Bronchial epithelial cell (primary cell): ENCODE results near the gene C21orf91. TPM values are rescaled to one million over a fixed set of nuclear protein-coding genes. Genes with fewer than 3 reads are reported as not detected.
A peak's percentile ranks its signal among the peaks of the same experiment; 100 is the strongest.

Experiments used
- DNase-seq: peaks from one replicate; pipeline ENCODE4 v3.0.0-alpha.2; 2010; ENCODE audit warnings: low read depth
- FAIRE-seq: peaks from 2 replicates; lab custom pipeline; 2011; peaks lifted over from hg19 to GRCh38; lab: Jason Lieb, UNC
- H3K27me3 ChIP-seq: 2 replicates; pipeline ENCODE4 v1.5.1; 2011; ENCODE audit warnings: low read length; ENCODE audit not compliant: control insufficient read depth, insufficient read depth
- H3K36me3 ChIP-seq: 2 replicates; pipeline ENCODE4 v1.5.1; 2011; ENCODE audit warnings: low read length; ENCODE audit not compliant: control insufficient read depth, insufficient read depth
- H3K4me3 ChIP-seq: 2 replicates; pipeline ENCODE4 v1.5.1; 2011; ENCODE audit warnings: mild to moderate bottlenecking, low read depth, low read length, control low read depth
- CTCF ChIP-seq: IDR thresholded peaks from 2 replicates; pipeline ENCODE4 v1.5.1; 2011; ENCODE audit warnings: mild to moderate bottlenecking, moderate library complexity, low read length, control low read depth, inconsistent platforms; ENCODE audit not compliant: insufficient read depth, severe bottlenecking
- total RNA-seq: library from RNA; depleted of rRNA; stranded (reverse); fragments of >200 nt; gene quantifications from 2 replicates; pipeline ENCODE4 v1.2.1, GENCODE V29; 2014

The C21orf91 gene
- total RNA-seq, 1 donor from 2014 or later: 6.6 TPM

DNA sequence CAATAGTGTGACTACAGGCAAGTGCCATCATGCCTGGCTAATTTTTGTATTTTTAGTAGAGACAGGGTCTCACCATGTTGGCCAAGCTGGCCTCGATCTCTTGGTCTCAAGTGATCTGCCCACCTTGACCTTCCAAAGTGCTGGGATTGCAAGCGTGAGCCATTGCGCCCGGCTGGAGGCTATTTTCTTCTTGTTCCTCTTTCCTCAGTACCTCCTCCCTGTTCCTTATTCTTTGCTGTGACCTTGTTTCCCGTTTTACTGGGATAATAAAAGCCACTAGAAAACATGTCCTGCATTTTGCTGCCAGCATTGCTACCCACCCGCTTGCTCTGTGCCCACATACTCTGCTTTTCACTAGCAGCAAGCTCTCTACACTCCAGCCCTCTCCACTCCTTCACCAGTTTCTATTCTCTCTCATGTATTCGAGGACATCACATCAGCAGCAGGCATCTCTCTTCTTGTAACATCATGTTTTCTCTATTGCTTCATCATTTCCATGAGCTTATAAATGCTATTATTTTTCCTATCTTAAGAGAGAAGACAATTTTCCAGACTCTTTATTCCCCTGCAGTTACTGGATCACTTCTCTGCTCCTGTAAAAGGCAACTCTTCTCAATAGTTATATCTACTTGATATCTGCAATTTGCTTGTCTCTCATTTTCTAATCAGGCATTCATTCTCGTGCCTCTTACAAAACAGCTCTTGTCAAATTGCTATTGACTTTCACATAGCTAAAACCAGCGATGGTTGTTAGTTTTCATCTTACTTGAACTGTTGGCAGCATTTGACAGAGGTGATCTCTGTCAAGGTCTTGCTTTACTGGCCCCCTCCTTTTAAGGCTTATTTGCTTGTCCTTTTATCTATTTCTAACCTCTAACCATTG lies 34.5 kb upstream of the C21orf91 start:
- FAIRE-seq (no peak), DNase-seq (no peak)
- Histone ChIP-seq H3K4me3 (no peak overlapping the region), H3K27me3 (no peaks in the 10 kb centered on the region), H3K36me3 (no peaks in the 10 kb centered on the region)
- no peak for TF ChIP-seq CTCF

DNA sequence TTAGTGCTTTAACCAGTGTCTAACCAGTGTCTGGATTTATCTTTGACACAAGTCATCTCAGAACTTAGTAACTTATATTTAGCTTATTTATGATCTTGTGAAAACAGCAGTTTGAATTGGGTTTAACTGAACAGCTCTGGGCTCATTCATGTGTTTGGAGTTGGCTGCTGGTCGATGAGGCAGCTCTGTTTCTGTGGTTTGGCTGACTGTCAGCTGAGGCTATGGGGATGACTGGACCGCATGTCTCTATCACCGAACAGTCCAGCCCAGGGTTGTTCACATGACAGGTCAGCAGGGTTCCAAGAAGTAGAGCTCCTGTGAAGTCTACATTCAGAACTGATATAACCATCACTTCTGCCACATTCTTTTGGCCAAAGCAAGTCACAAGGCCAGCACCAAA lies 29.1 kb upstream of the C21orf91 start:
- FAIRE-seq (peak; percentile 98), DNase-seq (peak; percentile 81)
- no peak overlapping the region for H3K4me3 ChIP-seq
- no peaks in the 10 kb centered on the region for H3K27me3 ChIP-seq
- TF ChIP-seq CTCF: no peak
- no peaks in the 10 kb centered on the region for H3K36me3 ChIP-seq

GRCh38 chr21:17841103-17841502 lies 21.9 kb upstream of the C21orf91 start:
- FAIRE-seq: no peak

GRCh38 chr21:17834639-17835354 lies 15.6 kb upstream of the C21orf91 start:
- Histone ChIP-seq H3K27me3 (no peaks in the 10 kb centered on the region), H3K36me3 (no peaks in the 10 kb centered on the region), H3K4me3 (no peak overlapping the region)
- TF ChIP-seq CTCF: no peak
- FAIRE-seq (no peak), DNase-seq (no peak)

More at GRCh38 chr21:17841103-17841502, 21.9 kb upstream of the C21orf91 start:
- Histone ChIP-seq H3K27me3 (no peaks in the 10 kb centered on the region), H3K4me3 (no peak overlapping the region), H3K36me3 (no peaks in the 10 kb centered on the region)
- no peak for DNase-seq
- no peak for TF ChIP-seq CTCF

DNA sequence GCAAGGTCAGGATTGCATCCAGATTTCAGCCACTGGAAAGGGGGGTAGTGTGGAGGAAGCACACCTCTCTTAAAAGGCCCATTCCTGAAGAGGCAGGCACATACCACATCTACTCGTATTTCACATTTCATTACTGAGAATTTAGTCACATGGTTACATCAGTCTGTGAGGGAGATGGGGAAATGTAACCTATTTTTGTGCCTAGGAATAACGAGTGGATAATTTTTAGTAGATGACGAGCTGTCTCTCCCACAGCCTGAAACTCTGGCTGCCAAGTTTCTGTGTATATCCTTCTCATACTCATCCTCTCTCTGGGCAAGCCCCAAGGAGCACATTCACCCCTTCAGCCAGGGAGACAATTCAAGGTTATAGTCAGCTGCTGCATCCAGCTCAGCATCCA lies 10.3 kb upstream of the C21orf91 start:
- DNase-seq (peak; percentile 52), FAIRE-seq (peak; percentile 90)
- Histone ChIP-seq H3K36me3 (no peaks in the 10 kb centered on the region), H3K4me3 (no peak overlapping the region), H3K27me3 (no peaks in the 10 kb centered on the region)
- no peak for TF ChIP-seq CTCF
